Neural crest cell (in vitro differentiated cells): Measurements from ENCODE around the gene FOXA3. TPM values are rescaled to one million over a fixed set of nuclear protein-coding genes. Genes with fewer than 3 reads are reported as not detected.
A peak's percentile ranks its signal among the peaks of the same experiment; 100 is the strongest.

Experiments
- DNase-seq: peaks from one replicate; pipeline ENCODE4 v3.0.0; 2021; ENCODE audit warnings: low read depth, mixed read lengths, low spot score
- H3K27ac Mint-ChIP-seq: one replicate; pipeline ENCODE4 v1.8.0; 2021; ENCODE audit warnings: mild to moderate bottlenecking, mixed read lengths; ENCODE audit not compliant: unreplicated experiment
- H3K27me3 Mint-ChIP-seq: 2 replicates; pipeline ENCODE4 v1.8.0; 2021; ENCODE audit warnings: low read depth, mild to moderate bottlenecking, mixed read lengths
- H3K36me3 Mint-ChIP-seq: 2 replicates; pipeline ENCODE4 v1.8.0; 2021; ENCODE audit warnings: low read depth, mild to moderate bottlenecking, mixed read lengths
- H3K4me1 Mint-ChIP-seq: 2 replicates; pipeline ENCODE4 v1.8.0; 2021; ENCODE audit warnings: mixed read lengths
- H3K4me3 Mint-ChIP-seq: one replicate; pipeline ENCODE4 v1.8.0; 2021; ENCODE audit warnings: mild to moderate bottlenecking, mixed read lengths
- H3K9me3 Mint-ChIP-seq: 2 replicates; pipeline ENCODE4 v1.8.0; 2021; ENCODE audit warnings: mixed read lengths
- CTCF ChIP-seq: fragments of 200-600 bp; sonication (generic); conservative IDR thresholded peaks from 2 replicates; pipeline ENCODE4 v1.5.0; 2021; ENCODE audit warnings: antibody characterized with exemption, mild to moderate bottlenecking
- total RNA-seq: library from RNA; stranded (reverse); gene quantifications from 2 replicates; pipeline ENCODE4 v1.2.1, GENCODE V29; 2021

Gene FOXA3
- total RNA-seq, 1 donor from 2014 or later, result not detected

- Mint-ChIP-seq H3K36me3 (peaks cover 15% of the 10 kb centered on the region), H3K27ac (no peak overlapping the region), H3K4me1 (no peaks in the 10 kb centered on the region), H3K4me3 (peak overlapping the region; percentile 38), H3K27me3 (no peaks in the 10 kb centered on the region), H3K9me3 (no peaks in the 10 kb centered on the region)
- TF ChIP-seq CTCF, result no peak
- DNase-seq, result no peak
These were observed 11.9 kb upstream of the FOXA3 start for GRCh38 chr19:45852145-45852750.

GRCh38 chr19:45852983-45853382, 11.1 kb upstream of the FOXA3 start:
- TF ChIP-seq CTCF, result no peak
- H3K27ac Mint-ChIP-seq, result no peak overlapping the region
- H3K36me3 Mint-ChIP-seq, result peaks cover 15% of the 10 kb centered on the region
- no peaks in the 10 kb centered on the region for H3K27me3 Mint-ChIP-seq
- no peaks in the 10 kb centered on the region for H3K9me3 Mint-ChIP-seq
- H3K4me1 Mint-ChIP-seq, result no peaks in the 10 kb centered on the region
- no peak for DNase-seq
- no peak overlapping the region for H3K4me3 Mint-ChIP-seq

GRCh38 chr19:45854167-45854778, 9.9 kb upstream of the FOXA3 start:
- H3K4me1 Mint-ChIP-seq, result no peaks in the 10 kb centered on the region
- no peak overlapping the region for H3K4me3 Mint-ChIP-seq
- no peak for DNase-seq
- no peak for TF ChIP-seq CTCF
- H3K36me3 Mint-ChIP-seq, result peaks cover 15% of the 10 kb centered on the region
- no peaks in the 10 kb centered on the region for H3K27me3 Mint-ChIP-seq
- H3K9me3 Mint-ChIP-seq, result no peaks in the 10 kb centered on the region
- no peak overlapping the region for H3K27ac Mint-ChIP-seq

- no peak for TF ChIP-seq CTCF
- Mint-ChIP-seq H3K27me3 (peaks cover 31% of the 10 kb centered on the region), H3K36me3 (peaks cover 4% of the 10 kb centered on the region), H3K9me3 (no peaks in the 10 kb centered on the region), H3K27ac (no peak overlapping the region), H3K4me1 (peaks cover 12% of the 10 kb centered on the region), H3K4me3 (peak overlapping the region; percentile 66)
- DNase-seq, result no peak
These were observed 3.5 kb upstream of the FOXA3 start for GRCh38 chr19:45860359-45861259.

- no peak for DNase-seq
- TF ChIP-seq CTCF, result no peak
- Mint-ChIP-seq H3K27me3 (peaks cover 47% of the 10 kb centered on the region), H3K36me3 (peaks cover 4% of the 10 kb centered on the region), H3K4me1 (peaks cover 12% of the 10 kb centered on the region), H3K27ac (peak overlapping the region; percentile 96), H3K4me3 (peak overlapping the region; percentile 94), H3K9me3 (no peaks in the 10 kb centered on the region)
These were observed 1.9 kb upstream of the FOXA3 start for GRCh38 chr19:45862271-45862563.
